H9 (cell line): ENCODE results near the gene CYP19A1. TPM values are rescaled to one million over a fixed set of nuclear protein-coding genes. Genes with fewer than 3 reads are reported as not detected.

Experiments
- DNase-seq: peaks from one replicate; pipeline ENCODE4 v3.0.0-alpha.2; 2017
- H2AFZ ChIP-seq: one replicate; pipeline ENCODE4 v1.6.1; 2013; ENCODE audit warnings: mild to moderate bottlenecking, low read length, control low read depth, moderate library complexity
- H2AK5ac ChIP-seq: 2 replicates; pipeline ENCODE4 v1.6.1; 2013; ENCODE audit warnings: low read length, control low read depth, mixed read lengths; ENCODE audit not compliant: insufficient read length
- H2BK120ac ChIP-seq: one replicate; pipeline ENCODE4 v1.6.1; 2013; ENCODE audit warnings: low read depth, mild to moderate bottlenecking, low read length, control low read depth, inconsistent platforms; ENCODE audit not compliant: poor library complexity, severe bottlenecking
- H2BK12ac ChIP-seq: 2 replicates; pipeline ENCODE4 v1.6.1; 2013; ENCODE audit warnings: low read length, control low read depth, mixed read lengths, low read depth; ENCODE audit not compliant: insufficient read length
- H2BK15ac ChIP-seq: 2 replicates; pipeline ENCODE4 v1.6.1; 2013; ENCODE audit warnings: low read depth, low read length, control low read depth
- H2BK20ac ChIP-seq: one replicate; pipeline ENCODE4 v1.6.1; 2013; ENCODE audit warnings: low read depth, mild to moderate bottlenecking, low read length, control low read depth, inconsistent platforms; ENCODE audit not compliant: poor library complexity, severe bottlenecking
- H2BK5ac ChIP-seq: 2 replicates; pipeline ENCODE4 v1.6.1; 2013; ENCODE audit warnings: low read length, control low read depth, mixed read lengths; ENCODE audit not compliant: insufficient read length
- H3K14ac ChIP-seq: 2 replicates; pipeline ENCODE4 v1.6.1; 2013; ENCODE audit warnings: low read length, control low read depth; ENCODE audit not compliant: insufficient read depth
- H3K18ac ChIP-seq: 2 replicates; pipeline ENCODE4 v1.6.1; 2013; ENCODE audit warnings: low read depth, mild to moderate bottlenecking, mixed read lengths, low read length, control low read depth; ENCODE audit not compliant: insufficient read length
- H3K23ac ChIP-seq: 2 replicates; pipeline ENCODE4 v1.6.1; 2013; ENCODE audit warnings: low read length, control low read depth, mixed read lengths, low read depth; ENCODE audit not compliant: insufficient read length
- H3K23me2 ChIP-seq: 2 replicates; pipeline ENCODE4 v1.6.1; 2013; ENCODE audit warnings: low read depth, mild to moderate bottlenecking, mixed read lengths, low read length, control low read depth; ENCODE audit not compliant: insufficient read length, poor library complexity, severe bottlenecking
- H3K27ac ChIP-seq: 2 replicates; pipeline ENCODE4 v1.5.1; 2013; ENCODE audit warnings: low read length, control low read depth, mixed read lengths, low read depth; ENCODE audit not compliant: insufficient read length
- H3K27me3 ChIP-seq: 2 replicates; pipeline ENCODE4 v1.6.1; 2013; ENCODE audit warnings: low read length, control low read depth, inconsistent platforms; ENCODE audit not compliant: insufficient read depth
- H3K4ac ChIP-seq: 2 replicates; pipeline ENCODE4 v1.6.1; 2013; ENCODE audit warnings: low read depth, mild to moderate bottlenecking, control low read depth, inconsistent platforms, low read length, moderate library complexity
- H3K4me1 ChIP-seq: 2 replicates; pipeline ENCODE4 v1.6.1; 2013; ENCODE audit warnings: low read length, control low read depth, inconsistent platforms; ENCODE audit not compliant: insufficient read depth
- H3K4me2 ChIP-seq: 2 replicates; pipeline ENCODE4 v1.6.1; 2013; ENCODE audit warnings: low read length, control low read depth, mixed read lengths; ENCODE audit not compliant: insufficient read length, insufficient read depth
- H3K56ac ChIP-seq: 2 replicates; pipeline ENCODE4 v1.6.1; 2013; ENCODE audit warnings: low read depth, mild to moderate bottlenecking, mixed read lengths, low read length, control low read depth; ENCODE audit not compliant: insufficient read length
- H3K79me1 ChIP-seq: 2 replicates; pipeline ENCODE4 v1.6.1; 2013; ENCODE audit warnings: low read depth, mild to moderate bottlenecking, moderate library complexity, low read length, control low read depth, inconsistent platforms; ENCODE audit not compliant: insufficient read depth, poor library complexity, severe bottlenecking
- H3K79me2 ChIP-seq: 2 replicates; pipeline ENCODE4 v1.6.1; 2013; ENCODE audit warnings: low read length, control low read depth, inconsistent platforms; ENCODE audit not compliant: insufficient read depth
- H3K9ac ChIP-seq: 2 replicates; pipeline ENCODE4 v1.6.1; 2013; ENCODE audit warnings: low read length, control low read depth, mixed read lengths; ENCODE audit not compliant: insufficient read length; ENCODE audit errors: extremely low read depth
- H3K9me3 ChIP-seq: one replicate; pipeline ENCODE4 v1.6.1; 2013; ENCODE audit warnings: low read depth, low read length, inconsistent platforms; ENCODE audit not compliant: control insufficient read depth
- H3T11ph ChIP-seq: one replicate; pipeline ENCODE4 v1.6.1; 2013; ENCODE audit warnings: mild to moderate bottlenecking, low read length, control low read depth, inconsistent platforms
- H4K20me1 ChIP-seq: one replicate; pipeline ENCODE4 v1.6.1; 2013; ENCODE audit not compliant: control insufficient read depth, insufficient read length, insufficient read depth
- H4K5ac ChIP-seq: 2 replicates; pipeline ENCODE4 v1.6.1; 2013; ENCODE audit warnings: low read depth, mild to moderate bottlenecking, mixed read lengths, low read length, control low read depth; ENCODE audit not compliant: insufficient read length
- H4K8ac ChIP-seq: replicated peaks from 2 replicates; pipeline ENCODE4 v1.6.1; 2013; ENCODE audit warnings: low read length, control low read depth, mixed read lengths, low read depth; ENCODE audit not compliant: insufficient read length
- H4K91ac ChIP-seq: 2 replicates; pipeline ENCODE4 v1.6.1; 2013; ENCODE audit warnings: low read depth, mild to moderate bottlenecking, moderate library complexity, mixed read lengths, low read length, control low read depth; ENCODE audit not compliant: insufficient read length
- H3K27ac Mint-ChIP-seq, 3 experiments: 2 replicates in 2 of 3; 3 replicates in 1 of 3; pipeline ENCODE4 v1.8.0; 2020 to 2021; ENCODE audit warnings: mixed read lengths in 3 of 3, mild to moderate bottlenecking in 1 of 3, moderate library complexity in 1 of 3
- H3K27me3 Mint-ChIP-seq: 2 replicates; pipeline ENCODE4 v1.8.0; 2021; ENCODE audit warnings: low read depth, mild to moderate bottlenecking, moderate library complexity, mixed read lengths
- H3K36me3 Mint-ChIP-seq, 3 experiments: 2 replicates in 2 of 3; 3 replicates in 1 of 3; pipeline ENCODE4 v1.8.0; 2020 to 2021; ENCODE audit warnings: low read depth in 3 of 3, mixed read lengths in 3 of 3; ENCODE audit not compliant: insufficient read depth in 1 of 3
- H3K4me1 Mint-ChIP-seq, 2 experiments: 2 replicates each; pipeline ENCODE4 v1.8.0; 2020; ENCODE audit warnings: mixed read lengths in 2 of 2
- H3K4me3 Mint-ChIP-seq, 2 experiments: 2 replicates in 1 of 2; 3 replicates in 1 of 2; pipeline ENCODE4 v1.8.0; 2020 to 2021; ENCODE audit warnings: mild to moderate bottlenecking in 2 of 2, mixed read lengths in 2 of 2, moderate library complexity in 1 of 2
- H3K9me3 Mint-ChIP-seq, 2 experiments: 2 replicates in 1 of 2; 3 replicates in 1 of 2; pipeline ENCODE4 v1.8.0; 2020; ENCODE audit warnings: mild to moderate bottlenecking in 2 of 2, mixed read lengths in 2 of 2, moderate library complexity in 1 of 2
- WGBS: extraction: QIAGEN DNeasy Blood & Tissue Kit; methylation state at CpG from one replicate; pipeline ENCODE4 v1.1.7; 2013; ENCODE audit warnings: missing lambda C conversion rate, low lambda C conversion rate, mixed read lengths; ENCODE audit not compliant: insufficient read length; ENCODE audit errors: extremely low coverage; 5-methylcytosine and 5-hydroxymethylcytosine counted together
- total RNA-seq: library from RNA; stranded (reverse); gene quantifications from 2 replicates; pipeline ENCODE4 v1.2.1, GENCODE V29; 2021
- TF ChIP-seq, protein P1 (sequence below): fragments of 200-600 bp; sonication (generic); conservative IDR thresholded peaks from 3 replicates; pipeline ENCODE4 v1.8.0; 2021; ENCODE audit warnings: antibody characterized with exemption, mild to moderate bottlenecking

Gene CYP19A1
- total RNA-seq, 1 experiment from 2014 or later = not detected

GRCh38 chr15:51280838-51281237, 57.6 kb downstream of the CYP19A1 start:
- H3K27ac Mint-ChIP-seq = no peak overlapping the region
- no peak overlapping the region for H3K4me2 ChIP-seq
- no peak overlapping the region for H4K91ac ChIP-seq
- TF ChIP-seq, protein P1, sequence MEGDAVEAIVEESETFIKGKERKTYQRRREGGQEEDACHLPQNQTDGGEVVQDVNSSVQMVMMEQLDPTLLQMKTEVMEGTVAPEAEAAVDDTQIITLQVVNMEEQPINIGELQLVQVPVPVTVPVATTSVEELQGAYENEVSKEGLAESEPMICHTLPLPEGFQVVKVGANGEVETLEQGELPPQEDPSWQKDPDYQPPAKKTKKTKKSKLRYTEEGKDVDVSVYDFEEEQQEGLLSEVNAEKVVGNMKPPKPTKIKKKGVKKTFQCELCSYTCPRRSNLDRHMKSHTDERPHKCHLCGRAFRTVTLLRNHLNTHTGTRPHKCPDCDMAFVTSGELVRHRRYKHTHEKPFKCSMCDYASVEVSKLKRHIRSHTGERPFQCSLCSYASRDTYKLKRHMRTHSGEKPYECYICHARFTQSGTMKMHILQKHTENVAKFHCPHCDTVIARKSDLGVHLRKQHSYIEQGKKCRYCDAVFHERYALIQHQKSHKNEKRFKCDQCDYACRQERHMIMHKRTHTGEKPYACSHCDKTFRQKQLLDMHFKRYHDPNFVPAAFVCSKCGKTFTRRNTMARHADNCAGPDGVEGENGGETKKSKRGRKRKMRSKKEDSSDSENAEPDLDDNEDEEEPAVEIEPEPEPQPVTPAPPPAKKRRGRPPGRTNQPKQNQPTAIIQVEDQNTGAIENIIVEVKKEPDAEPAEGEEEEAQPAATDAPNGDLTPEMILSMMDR = no peak
- DNase-seq = no peak
- H2BK12ac ChIP-seq = no peak overlapping the region
- WGBS = no CpG with 5 or more reads among the region's 4 CpGs
- H3K18ac ChIP-seq = no peak overlapping the region
- no peak overlapping the region for H2AFZ ChIP-seq
- no peak overlapping the region for H2BK5ac ChIP-seq
- no peak overlapping the region for H2BK20ac ChIP-seq
- H3K4me1 ChIP-seq = no peaks in the 10 kb centered on the region
- H2AK5ac ChIP-seq = no peak overlapping the region
- H3K9me3 ChIP-seq = no peaks in the 10 kb centered on the region
- no peak overlapping the region for H3K56ac ChIP-seq
- H3K9me3 Mint-ChIP-seq = no peaks in the 10 kb centered on the region
- peaks cover 0 to 2% of the 10 kb centered on the region in 2 experiments; a peak in 1 of 4 replicates for H3K4me1 Mint-ChIP-seq
- H3K79me1 ChIP-seq = no peaks in the 10 kb centered on the region
- no peak overlapping the region for H3K9ac ChIP-seq
- no peaks in the 10 kb centered on the region; the same call in none of the 2 replicates for H3K27me3 Mint-ChIP-seq
- H3K4me3 Mint-ChIP-seq = no peak overlapping the region
- no peaks in the 10 kb centered on the region for H3K36me3 Mint-ChIP-seq
- no peak overlapping the region for H3K14ac ChIP-seq
- no peak overlapping the region for H3K23ac ChIP-seq
- H3K27ac ChIP-seq = no peak overlapping the region
- no peak overlapping the region for H3T11ph ChIP-seq
- H3K23me2 ChIP-seq = peaks cover 3% of the 10 kb centered on the region
- H3K4ac ChIP-seq = no peak overlapping the region
- H2BK120ac ChIP-seq = no peak overlapping the region
- H4K5ac ChIP-seq = no peak overlapping the region
- no peak overlapping the region for H2BK15ac ChIP-seq
- no peaks in the 10 kb centered on the region for H3K27me3 ChIP-seq
- no peak overlapping the region for H4K8ac ChIP-seq
- H4K20me1 ChIP-seq = no peaks in the 10 kb centered on the region
- no peaks in the 10 kb centered on the region for H3K79me2 ChIP-seq
